Thymus (tissue), 11 donors: Measurements from ENCODE around the gene PAIP2. TPM values are rescaled to one million over a fixed set of nuclear protein-coding genes. Genes with fewer than 3 reads are reported as not detected.
A peak's percentile ranks its signal among the peaks of the same experiment; 100 is the strongest.

ENCODE experiments used
- DNase-seq, 9 donors: peaks; one replicate each; pipeline ENCODE4 v3.0.0-alpha.2; 2013; ENCODE audit warnings: low spot score in 9 of 9, low read depth in 6 of 9, missing footprints in 1 of 9
- H3K27ac ChIP-seq, 2 donors: one replicate each; pipeline ENCODE4 v1.5.1; 2013; ENCODE audit warnings: control low read depth in 1 of 2, low read depth in 1 of 2, low read length in 1 of 2, mild to moderate bottlenecking in 1 of 2, moderate library complexity in 1 of 2
- H3K27me3 ChIP-seq, 2 donors: one replicate each; pipeline ENCODE4 v1.5.1; 2013; ENCODE audit warnings: low read length in 1 of 2; ENCODE audit not compliant: control insufficient read depth in 2 of 2, insufficient read depth in 1 of 2
- H3K36me3 ChIP-seq, 2 donors: one replicate each; pipeline ENCODE4 v1.5.1; 2013; ENCODE audit warnings: low read length in 1 of 2, mild to moderate bottlenecking in 1 of 2, moderate library complexity in 1 of 2; ENCODE audit not compliant: control insufficient read depth in 2 of 2, insufficient read depth in 2 of 2
- H3K4me1 ChIP-seq, 2 donors: one replicate each; pipeline ENCODE4 v1.5.1; 2013; ENCODE audit warnings: low read length in 2 of 2; ENCODE audit not compliant: control insufficient read depth in 2 of 2, insufficient read depth in 2 of 2
- H3K4me3 ChIP-seq, 2 donors: one replicate each; pipeline ENCODE4 v1.5.1; 2013; ENCODE audit warnings: low read length in 2 of 2, control low read depth in 1 of 2, mild to moderate bottlenecking in 1 of 2
- H3K9me3 ChIP-seq, 2 donors: one replicate each; pipeline ENCODE4 v1.5.1; 2013; ENCODE audit warnings: low read length in 1 of 2, mild to moderate bottlenecking in 1 of 2; ENCODE audit not compliant: control insufficient read depth in 2 of 2, insufficient read depth in 1 of 2
- whole genome bisulfite sequencing: extraction: QIAGEN DNeasy Blood & Tissue Kit; methylation state at CpG from one replicate; pipeline ENCODE4 v1.1.7; 2013; 5-methylcytosine and 5-hydroxymethylcytosine counted together
- polyA plus RNA-seq: library from polyadenylated mRNA; stranded (reverse); fragments of 200-250 nt; gene quantifications from one replicate; pipeline ENCODE4 v1.2.3, GENCODE V29; 2013
- total RNA-seq: library from RNA; stranded (reverse); fragments of 120-200 nt; gene quantifications from one replicate; pipeline ENCODE4 v1.2.4, GENCODE V29; 2013
- donor health status: healthy.

The PAIP2 gene
- total and polyA plus RNA-seq, 2 donors = 108 to 155 TPM

- no peak for DNase-seq
- H3K4me1 ChIP-seq = peaks cover 2 to 16% of the 10 kb centered on the region in 2 donors
- H3K27ac ChIP-seq = no peak overlapping the region
- no peak overlapping the region for H3K4me3 ChIP-seq
- 96% methylated on average over 13 of the region's 13 CpGs for WGBS
- H3K27me3 ChIP-seq = no peaks in the 10 kb centered on the region
- H3K9me3 ChIP-seq = no peaks in the 10 kb centered on the region
- peaks cover 10 to 26% of the 10 kb centered on the region in 2 donors for H3K36me3 ChIP-seq
These were observed 37.3 kb downstream of the PAIP2 start for GRCh38 chr5:139378941-139379361.

- Histone ChIP-seq H3K9me3 (no peaks in the 10 kb centered on the region), H3K4me1 (peaks cover 11 to 25% of the 10 kb centered on the region in 2 donors), H3K27ac (no peak overlapping the region), H3K4me3 (no peak overlapping the region), H3K36me3 (peaks cover 4 to 20% of the 10 kb centered on the region in 2 donors), H3K27me3 (no peaks in the 10 kb centered on the region)
- 98% methylated on average over 15 of the region's 15 CpGs for WGBS
- no peak for DNase-seq
These were observed 38.2 kb downstream of the PAIP2 start for GRCh38 chr5:139379626-139380449.

- peaks cover 24 to 48% of the 10 kb centered on the region in 2 donors for H3K4me1 ChIP-seq
- no peak overlapping the region for H3K27ac ChIP-seq
- H3K27me3 ChIP-seq = no peaks in the 10 kb centered on the region
- no peak overlapping the region for H3K4me3 ChIP-seq
- peaks cover 12 to 19% of the 10 kb centered on the region in 2 donors for H3K36me3 ChIP-seq
- no peaks in the 10 kb centered on the region for H3K9me3 ChIP-seq
- 95% methylated on average over 28 of the region's 28 CpGs for WGBS
- no peak for DNase-seq
These were observed 40.4 kb downstream of the PAIP2 start for GRCh38 chr5:139381837-139382761.

- Histone ChIP-seq H3K27me3 (no peaks in the 10 kb centered on the region), H3K9me3 (no peaks in the 10 kb centered on the region), H3K4me1 (peaks cover 24 to 55% of the 10 kb centered on the region in 2 donors), H3K4me3 (no peak overlapping the region), H3K27ac (no peak overlapping the region), H3K36me3 (peaks cover 15 to 18% of the 10 kb centered on the region in 2 donors)
- no peak for DNase-seq
- WGBS = 58% methylated on average over 3 of the region's 3 CpGs
These were observed 41.2 kb downstream of the PAIP2 start for GRCh38 chr5:139382807-139383206.

GRCh38 chr5:139383275-139383992 is 41.8 kb downstream of the PAIP2 start, which contains the start of gene SLC23A1:
TSS of gene SLC23A1 (minus strand) at chr5:139383297. CDS start at chr5:139383253, 44 bp downstream.
- Histone ChIP-seq H3K4me1 (peaks cover 24 to 61% of the 10 kb centered on the region in 2 donors), H3K36me3 (peaks cover 12 to 19% of the 10 kb centered on the region in 2 donors), H3K27me3 (no peaks in the 10 kb centered on the region), H3K4me3 (peak within 1 kb of the TSS in 1 of 2 donors; percentile 100), H3K9me3 (no peaks in the 10 kb centered on the region), H3K27ac (peak within 1 kb of the TSS in 1 of 2 donors; percentile 86)
- no peak for DNase-seq
- 82% methylated on average over 10 of the region's 10 CpGs for WGBS

GRCh38 chr5:139383993-139384590 is 42.4 kb downstream of the PAIP2 start:
- H3K4me1 ChIP-seq = peaks cover 24 to 68% of the 10 kb centered on the region in 2 donors

DNA sequence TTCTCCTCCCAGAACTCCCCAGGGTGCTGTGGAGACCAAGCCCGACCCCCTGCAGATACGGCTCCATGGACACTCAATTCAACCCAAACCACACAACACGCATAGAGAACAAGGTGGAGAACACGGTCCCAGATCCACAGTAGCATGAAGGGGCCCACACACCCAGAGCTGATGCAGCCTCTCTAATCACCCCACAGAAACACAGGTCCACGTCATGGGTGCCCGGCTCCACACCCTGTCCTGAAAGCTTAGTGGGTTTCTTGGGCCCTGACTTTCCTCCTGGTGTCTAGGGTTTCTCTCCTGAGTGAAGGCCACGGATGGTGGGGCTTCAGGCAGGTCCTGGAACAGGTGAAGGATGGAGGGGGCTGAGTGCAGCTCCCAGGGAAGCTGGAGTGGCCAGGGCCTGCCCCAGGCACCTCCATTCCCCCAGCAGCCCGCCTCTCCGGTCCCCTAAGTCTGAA is 43.0 kb downstream of the PAIP2 start:
- DNase-seq = peak in 1 of 9 donors; percentile 20
- H3K9me3 ChIP-seq = no peaks in the 10 kb centered on the region
- H3K36me3 ChIP-seq = peaks cover 4 to 23% of the 10 kb centered on the region in 2 donors
- H3K4me1 ChIP-seq = peaks cover 24 to 73% of the 10 kb centered on the region in 2 donors
- H3K27me3 ChIP-seq = no peaks in the 10 kb centered on the region
- peak overlapping the region; percentile 78 to 86 for H3K27ac ChIP-seq
- 69% methylated on average over 9 of the region's 9 CpGs for WGBS
- peak overlapping the region; percentile 57 to 100 for H3K4me3 ChIP-seq

More at GRCh38 chr5:139383993-139384590, 42.4 kb downstream of the PAIP2 start:
- H3K4me3 ChIP-seq = peak overlapping the region; percentile 57 to 100
- 90% methylated on average over 7 of the region's 7 CpGs for WGBS
- no peaks in the 10 kb centered on the region for H3K27me3 ChIP-seq
- no peak for DNase-seq
- H3K36me3 ChIP-seq = peaks cover 5 to 21% of the 10 kb centered on the region in 2 donors
- H3K27ac ChIP-seq = peak overlapping the region; percentile 78 to 86
- no peaks in the 10 kb centered on the region for H3K9me3 ChIP-seq
